ENCODE data around the gene KCNK4. TPM values are rescaled to one million over a fixed set of nuclear protein-coding genes. Genes with fewer than 3 reads are reported as not detected.
"Not testable (repeated sequence)": the region's sequence is repeated elsewhere in the genome, so short reads cannot be mapped to it uniquely, and the experiment has no call there.

KCNK4 gene
- total and polyA plus RNA-seq, 4 donors: 0.09 TPM; not detected in 3

DNA sequence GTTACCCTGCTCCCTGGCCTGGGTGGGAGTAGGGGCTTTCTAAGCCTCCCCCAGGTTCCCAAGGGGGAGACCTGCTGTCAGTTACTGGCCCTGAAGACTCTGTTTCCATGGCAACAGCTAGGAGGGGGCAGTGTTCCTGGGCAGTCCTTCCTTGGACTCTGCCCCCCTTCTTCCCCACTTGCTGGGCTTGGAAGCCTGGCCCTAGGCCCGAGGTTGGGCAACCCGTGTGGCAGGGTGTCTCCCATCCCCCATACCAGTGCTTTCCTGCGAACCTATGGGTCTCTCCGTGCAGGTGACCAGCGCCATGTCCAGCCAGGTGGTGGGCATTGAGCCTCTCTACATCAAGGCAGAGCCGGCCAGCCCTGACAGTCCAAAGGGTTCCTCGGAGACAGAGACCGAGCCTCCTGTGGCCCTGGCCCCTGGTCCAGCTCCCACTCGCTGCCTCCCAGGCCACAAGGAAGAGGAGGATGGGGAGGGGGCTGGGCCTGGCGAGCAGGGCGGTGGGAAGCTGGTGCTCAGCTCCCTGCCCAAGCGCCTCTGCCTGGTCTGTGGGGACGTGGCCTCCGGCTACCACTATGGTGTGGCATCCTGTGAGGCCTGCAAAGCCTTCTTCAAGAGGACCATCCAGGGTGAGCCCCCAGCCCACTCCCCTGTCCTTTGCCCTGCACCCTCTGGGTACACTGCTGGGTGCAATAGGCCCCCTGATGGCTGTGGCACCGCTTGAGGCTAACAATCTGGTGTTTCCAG lies 15.9 kb downstream of the KCNK4 start:
- Histone ChIP-seq H3K27me3 (ENCODE audit: control insufficient read depth in 3 of 3, insufficient read depth in 3 of 3, low read length in 2 of 3) (peaks cover 0 to under 1% (median 0%) of the 10 kb centered on the region in 3 donors), H3K36me3 (ENCODE audit: control insufficient read depth in 4 of 4, insufficient read depth in 4 of 4, low read length in 4 of 4) (peaks cover 0 to 2% (median 0%) of the 10 kb centered on the region in 4 donors), H3K9ac (ENCODE audit: insufficient read depth in 1 of 2, low read length in 2 of 2) (no peak overlapping the region), H3K27ac (ENCODE audit: low read depth in 1 of 2, low read length in 1 of 2) (peak overlapping the region; percentile 9 to 93), H3K4me3 (peak overlapping the region; percentile 60), H3K4me1 (ENCODE audit: control insufficient read depth in 5 of 5, insufficient read depth in 5 of 5, low read length in 5 of 5) (peaks cover 0 to 13% (median 4%) of the 10 kb centered on the region in 5 donors), H3K9me3 (ENCODE audit: control insufficient read depth in 4 of 4, insufficient read depth in 3 of 4, low read length in 3 of 4) (no peaks in the 10 kb centered on the region)
- no peak for TF ChIP-seq CTCF (IDR thresholded peaks at IDR 0.05; ENCODE audit: control extremely low read depth, extremely low read depth)
- DNase-seq (no peak), ATAC-seq (ENCODE audit: insufficient read depth, low FRiP score) (no peak)
- WGBS, 2 donors: 73 to 74% methylated on average over 14 to 15 of the region's 15 CpGs

DNA sequence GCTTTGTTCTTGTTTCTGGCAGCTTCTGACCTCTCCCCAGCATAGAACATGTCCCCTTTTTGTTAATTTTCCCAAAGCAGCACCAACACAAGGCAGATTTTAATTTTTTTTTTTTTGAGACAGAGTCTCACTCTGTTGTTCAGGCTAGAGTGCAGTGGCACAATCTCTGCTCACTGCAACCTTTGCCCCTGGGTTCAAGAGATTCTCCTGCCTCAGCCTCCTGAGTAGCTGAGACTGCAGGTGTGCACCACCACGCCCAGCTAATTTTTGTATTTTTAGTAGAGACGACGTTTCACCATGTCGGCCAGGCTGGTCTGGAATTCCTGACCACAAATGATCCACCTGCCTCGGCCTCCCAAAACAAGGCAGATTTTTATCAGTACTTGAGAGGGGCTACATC lies 16.7 kb downstream of the KCNK4 start:
- 92 to 95% methylated on average over 5 of the region's 5 CpGs for WGBS, 2 donors
- not testable (repeated sequence) for H3K4me3 ChIP-seq; H3K36me3 ChIP-seq (ENCODE audit: control insufficient read depth in 4 of 4, insufficient read depth in 4 of 4, low read length in 4 of 4)

DNA sequence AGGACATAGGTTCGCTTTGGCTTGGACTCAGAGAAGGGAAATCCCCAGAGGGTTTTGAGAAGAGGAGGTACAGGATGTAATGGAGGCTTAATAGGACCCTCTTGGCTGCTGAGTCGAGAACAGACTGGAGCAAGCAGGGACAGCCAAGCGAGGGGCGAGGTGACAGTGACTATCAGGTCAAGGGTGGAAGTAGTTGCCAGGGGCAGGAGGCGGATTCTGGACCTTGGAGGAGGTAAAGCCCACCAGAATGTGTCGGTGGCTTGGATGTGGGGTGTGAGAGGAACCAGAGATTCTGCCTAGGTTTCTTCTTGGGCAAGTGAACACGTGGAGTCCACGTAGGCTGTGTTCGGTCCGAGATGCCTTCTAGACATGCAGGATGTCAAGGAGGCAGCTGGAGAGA lies 21.8 kb downstream of the KCNK4 start:
- DNase-seq (no peak), ATAC-seq (ENCODE audit: insufficient read depth, low FRiP score) (no peak)
- H3K9me3 ChIP-seq (ENCODE audit: control insufficient read depth in 4 of 4, insufficient read depth in 3 of 4, low read length in 3 of 4): no peaks in the 10 kb centered on the region
- H3K27me3 ChIP-seq (ENCODE audit: control insufficient read depth in 3 of 3, insufficient read depth in 3 of 3, low read length in 2 of 3): no peaks in the 10 kb centered on the region
- TF ChIP-seq CTCF (IDR thresholded peaks at IDR 0.05; ENCODE audit: control extremely low read depth, extremely low read depth): no peak
- 90 to 92% methylated on average over 10 of the region's 10 CpGs for WGBS, 2 donors
- H3K9ac ChIP-seq (ENCODE audit: insufficient read depth in 1 of 2, low read length in 2 of 2): no peak overlapping the region
- H3K4me1 ChIP-seq (ENCODE audit: control insufficient read depth in 5 of 5, insufficient read depth in 5 of 5, low read length in 5 of 5): peaks cover 0 to 6% (median 0%) of the 10 kb centered on the region in 5 donors
- no peak overlapping the region for H3K4me3 ChIP-seq
- peaks cover 0 to 23% (median 6%) of the 10 kb centered on the region in 4 donors for H3K36me3 ChIP-seq (ENCODE audit: control insufficient read depth in 4 of 4, insufficient read depth in 4 of 4, low read length in 4 of 4)
- no peak overlapping the region for H3K27ac ChIP-seq (ENCODE audit: low read depth in 1 of 2, low read length in 1 of 2)

More for the DNA sequence above, 16.7 kb downstream of the KCNK4 start:
- H3K4me1 ChIP-seq (ENCODE audit: control insufficient read depth in 5 of 5, insufficient read depth in 5 of 5, low read length in 5 of 5): peaks cover 0 to 13% (median 4%) of the 10 kb centered on the region in 5 donors
- not testable (repeated sequence) for H3K27ac ChIP-seq (ENCODE audit: low read depth in 1 of 2, low read length in 1 of 2); ATAC-seq (ENCODE audit: insufficient read depth, low FRiP score); DNase-seq; H3K9me3 ChIP-seq (ENCODE audit: control insufficient read depth in 4 of 4, insufficient read depth in 3 of 4, low read length in 3 of 4); H3K27me3 ChIP-seq (ENCODE audit: control insufficient read depth in 3 of 3, insufficient read depth in 3 of 3, low read length in 2 of 3); H3K9ac ChIP-seq (ENCODE audit: insufficient read depth in 1 of 2, low read length in 2 of 2)

DNA sequence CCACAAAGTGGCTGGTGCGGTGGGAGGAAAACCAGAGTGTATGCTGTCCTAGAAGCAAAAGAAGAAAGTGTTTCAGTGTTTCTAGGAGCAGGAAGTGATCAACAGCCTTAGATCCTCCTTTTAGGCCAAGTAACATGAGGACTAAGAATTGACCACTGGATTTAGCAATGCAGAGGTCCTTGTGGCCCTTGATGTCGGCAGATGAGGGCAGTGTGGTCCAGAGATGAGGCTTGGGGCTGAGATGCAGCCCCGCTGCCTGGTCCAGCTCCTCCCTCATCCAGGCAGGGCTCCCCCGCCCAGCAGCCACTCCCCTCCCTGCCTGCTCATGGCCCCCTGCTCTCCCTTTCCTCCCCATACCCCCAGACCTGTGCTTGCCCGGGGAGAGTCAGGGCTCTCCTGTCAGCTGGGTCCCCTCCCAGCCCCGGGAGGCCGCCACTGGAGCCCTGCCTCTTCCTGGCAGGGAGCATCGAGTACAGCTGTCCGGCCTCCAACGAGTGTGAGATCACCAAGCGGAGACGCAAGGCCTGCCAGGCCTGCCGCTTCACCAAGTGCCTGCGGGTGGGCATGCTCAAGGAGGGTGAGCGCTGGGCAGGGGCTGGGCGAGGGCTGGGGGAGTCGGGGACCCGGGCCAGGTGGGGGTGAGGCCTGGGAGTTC lies 22.5 kb downstream of the KCNK4 start:
- H3K9me3 ChIP-seq (ENCODE audit: control insufficient read depth in 4 of 4, insufficient read depth in 3 of 4, low read length in 3 of 4): no peaks in the 10 kb centered on the region
- WGBS, 2 donors: 76 to 85% methylated on average over 18 of the region's 18 CpGs
- peaks cover 0 to 23% (median 6%) of the 10 kb centered on the region in 4 donors for H3K36me3 ChIP-seq (ENCODE audit: control insufficient read depth in 4 of 4, insufficient read depth in 4 of 4, low read length in 4 of 4)
- DNase-seq: no peak
- H3K9ac ChIP-seq (ENCODE audit: insufficient read depth in 1 of 2, low read length in 2 of 2): peak overlapping the region in 1 of 2 donors; percentile 47
- H3K27me3 ChIP-seq (ENCODE audit: control insufficient read depth in 3 of 3, insufficient read depth in 3 of 3, low read length in 2 of 3): no peaks in the 10 kb centered on the region
- H3K4me1 ChIP-seq (ENCODE audit: control insufficient read depth in 5 of 5, insufficient read depth in 5 of 5, low read length in 5 of 5): peaks cover 0 to 6% (median 0%) of the 10 kb centered on the region in 5 donors
- TF ChIP-seq CTCF (IDR thresholded peaks at IDR 0.05; ENCODE audit: control extremely low read depth, extremely low read depth): no peak
- H3K4me3 ChIP-seq: no peak overlapping the region
- H3K27ac ChIP-seq (ENCODE audit: low read depth in 1 of 2, low read length in 1 of 2): peak overlapping the region in 1 of 2 donors; percentile 28
- ATAC-seq (ENCODE audit: insufficient read depth, low FRiP score): no peak

Measured in lung (tissue), 12 donors.